OCI-M2 (cell line): ENCODE measurements around the gene CGNL1.

Experiments used
- DNase-seq: peaks from one replicate; lab custom pipeline; 2025; ENCODE audit not compliant: unreplicated experiment; lab: John Stamatoyannopoulos, UW

Gene CGNL1

GRCh38 chr15:57592836-57593420 is 216.6 kb downstream of the CGNL1 start:
- DNase-seq = no peak

GRCh38 chr15:57594479-57594878 is 218.2 kb downstream of the CGNL1 start:
- no peak for DNase-seq

- DNase-seq = no peak
Observed at GRCh38 chr15:57595011-57595866, 218.9 kb downstream of the CGNL1 start.

- no peak for DNase-seq
Observed at GRCh38 chr15:57596301-57596855, 220.1 kb downstream of the CGNL1 start.

GRCh38 chr15:57596978-57597377 is 220.7 kb downstream of the CGNL1 start:
- DNase-seq = no peak

GRCh38 chr15:57597431-57597830 is 221.1 kb downstream of the CGNL1 start:
- no peak for DNase-seq

- no peak for DNase-seq
Observed at GRCh38 chr15:57598346-57598745, 222.0 kb downstream of the CGNL1 start.

GRCh38 chr15:57599296-57599810 is 223.0 kb downstream of the CGNL1 start:
- DNase-seq = no peak

- no peak for DNase-seq
Observed at GRCh38 chr15:57600197-57600596, 223.9 kb downstream of the CGNL1 start.
